K562 (cell line): ENCODE measurements around the gene EGF.

Experiments used
- ATF1 ChIP-seq, 2 experiments: fragments of 450-650 bp in 1 of 2; IDR thresholded peaks; 2 replicates each; pipeline ENCODE4 v1.6.1; 2016; ENCODE audit warnings: missing compliant biosample characterization in 1 of 2, missing genetic modification characterization in 1 of 2
- E2F1 ChIP-seq: sonication (generic); formaldehyde crosslinking; IDR thresholded peaks from 2 replicates; pipeline ENCODE4 v1.8.1; 2023; ENCODE audit warnings: mild to moderate bottlenecking, missing genetic modification reagents, moderate library complexity
- ETV5 ChIP-seq: sonication (generic); formaldehyde crosslinking; IDR thresholded peaks from 2 replicates; pipeline ENCODE4 v1.4.0; 2020; ENCODE audit warnings: low read depth, mild to moderate bottlenecking, missing genetic modification reagents
- FOS ChIP-seq: IDR thresholded peaks from 3 replicates; pipeline ENCODE4 v1.6.1; 2011; ENCODE audit not compliant: insufficient read length; ENCODE audit errors: extremely low read depth
- FOXM1 ChIP-seq, 2 experiments: fragments of 450-650 bp in 1 of 2; sonication (generic) in 1 of 2; formaldehyde crosslinking in 1 of 2; IDR thresholded peaks; 2 replicates each; pipeline versions ENCODE4 v1.6.1 to v1.9.0; 2017 to 2022; ENCODE audit warnings: low read depth in 2 of 2, mild to moderate bottlenecking in 2 of 2, missing genetic modification reagents in 1 of 2, moderate library complexity in 1 of 2
- MAFK ChIP-seq: IDR thresholded peaks from 2 replicates; pipeline ENCODE4 v1.6.1; 2011; ENCODE audit warnings: low read length, improper control_type of control experiment
- STAT5A ChIP-seq: IDR thresholded peaks from 2 replicates; pipeline ENCODE4 v1.6.1; 2012; ENCODE audit warnings: low read length, inconsistent platforms, borderline replicate concordance
- YY1 ChIP-seq, 3 experiments: IDR thresholded peaks; 2 replicates each; pipeline ENCODE4 v1.6.1; 2011; ENCODE audit warnings: low read length in 2 of 3, mild to moderate bottlenecking in 2 of 3, moderate library complexity in 2 of 3, borderline replicate concordance in 1 of 3, control low read depth in 1 of 3, low read depth in 1 of 3; ENCODE audit not compliant: insufficient read depth in 3 of 3, insufficient replicate concordance in 2 of 3, control insufficient read depth in 1 of 3, insufficient read length in 1 of 3; ENCODE audit errors: extremely low read depth in 1 of 3
- ZKSCAN1 ChIP-seq: fragments of 150-350 bp; IDR thresholded peaks from 2 replicates; pipeline ENCODE4 v1.6.1; 2016; ENCODE audit warnings: low read depth, low read length
- ZSCAN29 ChIP-seq: fragments of 450-650 bp; IDR thresholded peaks from 2 replicates; pipeline ENCODE4 v1.6.1; 2017
- TF ChIP-seq, protein P1 (sequence below), 3 experiments: IDR thresholded peaks in 2 of 3; conservative IDR thresholded peaks in 1 of 3; 2 replicates each; pipeline ENCODE4 v1.5.1; 2011 to 2012; ENCODE audit warnings: low read length in 3 of 3, mild to moderate bottlenecking in 3 of 3, control low read depth in 2 of 3, improper control_type of control experiment in 1 of 3, inconsistent platforms in 1 of 3, low read depth in 1 of 3, mixed read lengths in 1 of 3, moderate library complexity in 1 of 3; ENCODE audit not compliant: insufficient read depth in 2 of 3
- TF ChIP-seq, protein P2 (sequence below): sonication (generic); formaldehyde crosslinking; IDR thresholded peaks from 2 replicates; pipeline ENCODE4 v1.8.0; 2023; ENCODE audit warnings: missing genetic modification reagents, mild to moderate bottlenecking, borderline replicate concordance
- TF ChIP-seq, protein P3 (sequence below), 2 experiments: fragments of 450-650 bp in 1 of 2; sonication (generic) in 1 of 2; formaldehyde crosslinking in 1 of 2; IDR thresholded peaks in 1 of 2; conservative IDR thresholded peaks in 1 of 2; 2 replicates each; pipeline versions ENCODE4 v1.6.1 to v1.8.1; 2016 to 2023; ENCODE audit warnings: mild to moderate bottlenecking in 2 of 2, moderate library complexity in 2 of 2, inconsistent platforms in 1 of 2, missing genetic modification reagents in 1 of 2
- TF ChIP-seq, protein P4 (sequence below): fragments of 250-450 bp; sonication (Bioruptor Pico); IDR thresholded peaks from 2 replicates; pipeline ENCODE4 v1.8.0; 2021; ENCODE audit warnings: mild to moderate bottlenecking, moderate library complexity

DNA sequence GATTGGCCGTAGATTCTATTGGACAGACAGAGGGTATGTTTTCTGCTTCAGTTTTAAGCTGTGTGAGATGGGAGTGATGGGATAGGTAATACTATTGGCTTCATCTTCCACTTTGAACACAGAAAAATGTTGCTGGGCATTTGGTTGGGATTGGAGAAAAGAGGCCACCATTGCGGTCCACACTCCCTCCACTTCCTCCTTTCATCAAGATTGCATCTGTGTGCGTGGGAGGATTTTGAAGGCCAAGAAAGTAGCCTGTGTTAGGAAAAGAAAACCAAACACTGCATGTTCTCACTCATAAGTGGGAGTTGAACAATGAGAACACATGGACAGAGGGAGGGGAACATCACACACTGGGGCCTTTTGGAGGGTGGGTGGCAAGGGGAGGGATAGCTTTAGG, 56.4 kb downstream of the EGF start:
- TF ChIP-seq FOS (no peak), ETV5 (CRISPR knock-in tag) (no peak), FOXM1 (IDR thresholded peaks at IDR 0.05; ENCODE audit: low read depth) (no peak), FOXM1 (CRISPR knock-in tag; IDR thresholded peaks at IDR 0.05; ENCODE audit: low read depth) (no peak), ATF1 (CRISPR knock-in tag; IDR thresholded peaks at IDR 0.05) (no peak), ATF1 (tag; IDR thresholded peaks at IDR 0.05) (no peak), STAT5A (no peak), YY1 (IDR thresholded peaks at IDR 0.05; ENCODE audit: borderline replicate concordance in 1 of 3, control insufficient read depth in 1 of 3, extremely low read depth in 1 of 3, insufficient read depth in 3 of 3, insufficient read length in 1 of 3, insufficient replicate concordance in 2 of 3, low read depth in 1 of 3, low read length in 2 of 3) (no peak), MAFK (no peak), E2F1 (CRISPR knock-in tag) (no peak), ZSCAN29 (no peak), ZKSCAN1 (no peak)
- TF ChIP-seq, protein P1, sequence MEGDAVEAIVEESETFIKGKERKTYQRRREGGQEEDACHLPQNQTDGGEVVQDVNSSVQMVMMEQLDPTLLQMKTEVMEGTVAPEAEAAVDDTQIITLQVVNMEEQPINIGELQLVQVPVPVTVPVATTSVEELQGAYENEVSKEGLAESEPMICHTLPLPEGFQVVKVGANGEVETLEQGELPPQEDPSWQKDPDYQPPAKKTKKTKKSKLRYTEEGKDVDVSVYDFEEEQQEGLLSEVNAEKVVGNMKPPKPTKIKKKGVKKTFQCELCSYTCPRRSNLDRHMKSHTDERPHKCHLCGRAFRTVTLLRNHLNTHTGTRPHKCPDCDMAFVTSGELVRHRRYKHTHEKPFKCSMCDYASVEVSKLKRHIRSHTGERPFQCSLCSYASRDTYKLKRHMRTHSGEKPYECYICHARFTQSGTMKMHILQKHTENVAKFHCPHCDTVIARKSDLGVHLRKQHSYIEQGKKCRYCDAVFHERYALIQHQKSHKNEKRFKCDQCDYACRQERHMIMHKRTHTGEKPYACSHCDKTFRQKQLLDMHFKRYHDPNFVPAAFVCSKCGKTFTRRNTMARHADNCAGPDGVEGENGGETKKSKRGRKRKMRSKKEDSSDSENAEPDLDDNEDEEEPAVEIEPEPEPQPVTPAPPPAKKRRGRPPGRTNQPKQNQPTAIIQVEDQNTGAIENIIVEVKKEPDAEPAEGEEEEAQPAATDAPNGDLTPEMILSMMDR (IDR thresholded peaks at IDR 0.05 in 2 of 3, conservative IDR thresholded peaks at IDR 0.05 in 1 of 3; ENCODE audit: insufficient read depth in 2 of 3, low read depth in 1 of 3, low read length in 3 of 3): no peak
- TF ChIP-seq, protein P2, sequence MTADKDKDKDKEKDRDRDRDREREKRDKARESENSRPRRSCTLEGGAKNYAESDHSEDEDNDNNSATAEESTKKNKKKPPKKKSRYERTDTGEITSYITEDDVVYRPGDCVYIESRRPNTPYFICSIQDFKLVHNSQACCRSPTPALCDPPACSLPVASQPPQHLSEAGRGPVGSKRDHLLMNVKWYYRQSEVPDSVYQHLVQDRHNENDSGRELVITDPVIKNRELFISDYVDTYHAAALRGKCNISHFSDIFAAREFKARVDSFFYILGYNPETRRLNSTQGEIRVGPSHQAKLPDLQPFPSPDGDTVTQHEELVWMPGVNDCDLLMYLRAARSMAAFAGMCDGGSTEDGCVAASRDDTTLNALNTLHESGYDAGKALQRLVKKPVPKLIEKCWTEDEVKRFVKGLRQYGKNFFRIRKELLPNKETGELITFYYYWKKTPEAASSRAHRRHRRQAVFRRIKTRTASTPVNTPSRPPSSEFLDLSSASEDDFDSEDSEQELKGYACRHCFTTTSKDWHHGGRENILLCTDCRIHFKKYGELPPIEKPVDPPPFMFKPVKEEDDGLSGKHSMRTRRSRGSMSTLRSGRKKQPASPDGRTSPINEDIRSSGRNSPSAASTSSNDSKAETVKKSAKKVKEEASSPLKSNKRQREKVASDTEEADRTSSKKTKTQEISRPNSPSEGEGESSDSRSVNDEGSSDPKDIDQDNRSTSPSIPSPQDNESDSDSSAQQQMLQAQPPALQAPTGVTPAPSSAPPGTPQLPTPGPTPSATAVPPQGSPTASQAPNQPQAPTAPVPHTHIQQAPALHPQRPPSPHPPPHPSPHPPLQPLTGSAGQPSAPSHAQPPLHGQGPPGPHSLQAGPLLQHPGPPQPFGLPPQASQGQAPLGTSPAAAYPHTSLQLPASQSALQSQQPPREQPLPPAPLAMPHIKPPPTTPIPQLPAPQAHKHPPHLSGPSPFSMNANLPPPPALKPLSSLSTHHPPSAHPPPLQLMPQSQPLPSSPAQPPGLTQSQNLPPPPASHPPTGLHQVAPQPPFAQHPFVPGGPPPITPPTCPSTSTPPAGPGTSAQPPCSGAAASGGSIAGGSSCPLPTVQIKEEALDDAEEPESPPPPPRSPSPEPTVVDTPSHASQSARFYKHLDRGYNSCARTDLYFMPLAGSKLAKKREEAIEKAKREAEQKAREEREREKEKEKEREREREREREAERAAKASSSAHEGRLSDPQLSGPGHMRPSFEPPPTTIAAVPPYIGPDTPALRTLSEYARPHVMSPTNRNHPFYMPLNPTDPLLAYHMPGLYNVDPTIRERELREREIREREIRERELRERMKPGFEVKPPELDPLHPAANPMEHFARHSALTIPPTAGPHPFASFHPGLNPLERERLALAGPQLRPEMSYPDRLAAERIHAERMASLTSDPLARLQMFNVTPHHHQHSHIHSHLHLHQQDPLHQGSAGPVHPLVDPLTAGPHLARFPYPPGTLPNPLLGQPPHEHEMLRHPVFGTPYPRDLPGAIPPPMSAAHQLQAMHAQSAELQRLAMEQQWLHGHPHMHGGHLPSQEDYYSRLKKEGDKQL (CRISPR knock-in tag): no peak
- TF ChIP-seq, protein P3, sequence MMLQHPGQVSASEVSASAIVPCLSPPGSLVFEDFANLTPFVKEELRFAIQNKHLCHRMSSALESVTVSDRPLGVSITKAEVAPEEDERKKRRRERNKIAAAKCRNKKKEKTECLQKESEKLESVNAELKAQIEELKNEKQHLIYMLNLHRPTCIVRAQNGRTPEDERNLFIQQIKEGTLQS (IDR thresholded peaks at IDR 0.05): no peak
- TF ChIP-seq, protein P3 (CRISPR knock-in tag; conservative IDR thresholded peaks at IDR 0.05): no peak
- TF ChIP-seq, protein P4, sequence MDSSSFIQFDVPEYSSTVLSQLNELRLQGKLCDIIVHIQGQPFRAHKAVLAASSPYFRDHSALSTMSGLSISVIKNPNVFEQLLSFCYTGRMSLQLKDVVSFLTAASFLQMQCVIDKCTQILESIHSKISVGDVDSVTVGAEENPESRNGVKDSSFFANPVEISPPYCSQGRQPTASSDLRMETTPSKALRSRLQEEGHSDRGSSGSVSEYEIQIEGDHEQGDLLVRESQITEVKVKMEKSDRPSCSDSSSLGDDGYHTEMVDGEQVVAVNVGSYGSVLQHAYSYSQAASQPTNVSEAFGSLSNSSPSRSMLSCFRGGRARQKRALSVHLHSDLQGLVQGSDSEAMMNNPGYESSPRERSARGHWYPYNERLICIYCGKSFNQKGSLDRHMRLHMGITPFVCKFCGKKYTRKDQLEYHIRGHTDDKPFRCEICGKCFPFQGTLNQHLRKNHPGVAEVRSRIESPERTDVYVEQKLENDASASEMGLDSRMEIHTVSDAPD (CRISPR knock-in tag): no peak
